SH-SY5Y (cell line): ENCODE data around the gene GPR152.

Experiments used
- GATA2 ChIP-seq: IDR thresholded peaks from 2 replicates; pipeline ENCODE4 v1.6.1; 2011; ENCODE audit warnings: mild to moderate bottlenecking, low read depth, low read length
- GATA3 ChIP-seq: IDR thresholded peaks from 2 replicates; pipeline ENCODE4 v1.6.1; 2011; ENCODE audit warnings: low read depth, mild to moderate bottlenecking, low read length, moderate library complexity

DNA sequence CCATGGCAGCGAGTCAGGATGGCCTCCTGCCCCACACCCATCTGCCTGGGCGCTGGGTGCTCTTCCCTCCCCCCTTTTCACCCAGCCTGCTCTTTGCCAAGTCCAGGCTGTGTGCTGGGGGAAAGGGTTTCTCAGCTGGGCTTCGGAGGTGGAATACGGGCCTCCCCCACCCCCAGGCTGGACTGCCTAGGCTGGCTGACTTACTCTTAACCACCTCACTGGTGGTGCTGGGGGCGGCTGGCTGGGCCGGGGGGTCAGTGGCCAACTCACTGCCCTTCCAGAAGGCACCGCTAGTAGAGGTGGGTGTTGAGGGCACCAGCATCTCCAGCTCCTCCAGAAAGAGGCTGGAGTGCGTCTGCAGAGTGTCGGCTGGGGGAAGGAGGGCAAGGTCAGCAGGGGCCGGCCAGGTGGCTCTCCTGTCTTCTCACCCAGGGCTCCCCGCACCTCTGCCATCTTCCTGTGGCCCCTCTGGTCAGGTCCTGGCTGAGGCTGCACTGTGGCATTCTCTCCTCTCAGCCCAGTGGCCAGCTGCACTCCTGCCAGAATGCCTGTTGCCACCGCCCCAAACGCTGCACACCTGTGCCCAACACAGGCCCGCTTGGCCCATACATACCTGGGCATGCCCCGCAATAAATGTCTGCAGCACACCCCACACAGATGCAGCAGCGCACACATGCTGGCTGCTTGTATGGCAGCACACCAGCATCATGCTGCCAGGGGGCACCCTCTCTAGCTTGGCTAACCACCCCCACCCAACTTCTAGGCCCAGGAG lies 42.9 kb upstream of the GPR152 start:
- no peak for TF ChIP-seq GATA2
- no peak for TF ChIP-seq GATA3
